KMS-11 (cell line): ENCODE results near the gene ZNF79.
A peak's percentile ranks its signal among the peaks of the same experiment; 100 is the strongest.

Experiments
- H2AFZ ChIP-seq: fragments of 200-600 bp; sonication (generic); 2 replicates; pipeline ENCODE4 v1.6.1; 2016; ENCODE audit warnings: antibody characterized with exemption, mixed run types, low read depth
- H3K27ac ChIP-seq: fragments of 200-600 bp; sonication (generic); 2 replicates; pipeline ENCODE4 v1.6.1; 2016; ENCODE audit warnings: mild to moderate bottlenecking, mixed run types
- H3K27me3 ChIP-seq: fragments of 200-600 bp; sonication (generic); 2 replicates; pipeline ENCODE4 v1.6.1; 2017; ENCODE audit warnings: mild to moderate bottlenecking, low read depth, mixed run types, moderate library complexity; ENCODE audit not compliant: insufficient read depth
- H3K36me3 ChIP-seq: fragments of 200-600 bp; sonication (generic); 2 replicates; pipeline ENCODE4 v1.6.1; 2017; ENCODE audit warnings: mild to moderate bottlenecking, mixed run types; ENCODE audit not compliant: insufficient read depth
- H3K4me1 ChIP-seq: fragments of 200-600 bp; sonication (generic); 2 replicates; pipeline ENCODE4 v1.6.1; 2016; ENCODE audit warnings: mild to moderate bottlenecking, low read depth, mixed run types; ENCODE audit not compliant: poor library complexity, severe bottlenecking
- H3K4me2 ChIP-seq: fragments of 200-600 bp; sonication (generic); 2 replicates; pipeline ENCODE4 v1.7.0; 2016; ENCODE audit warnings: mild to moderate bottlenecking, mixed run types
- H3K4me3 ChIP-seq: fragments of 200-600 bp; sonication (generic); IDR thresholded peaks from 2 replicates; pipeline ENCODE4 v1.6.1; 2017; ENCODE audit warnings: low read depth, low read length, mixed read lengths; ENCODE audit not compliant: insufficient read depth
- H3K79me2 ChIP-seq: fragments of 200-600 bp; sonication (generic); 2 replicates; pipeline ENCODE4 v1.6.1; 2016; ENCODE audit warnings: low read depth, mixed run types; ENCODE audit not compliant: insufficient read depth
- H3K9ac ChIP-seq: fragments of 200-600 bp; sonication (generic); 2 replicates; pipeline ENCODE4 v1.6.1; 2016; ENCODE audit warnings: mild to moderate bottlenecking, mixed run types
- H4K20me1 ChIP-seq: fragments of 200-600 bp; sonication (generic); 2 replicates; pipeline ENCODE4 v1.6.1; 2016; ENCODE audit warnings: mild to moderate bottlenecking, mixed run types; ENCODE audit not compliant: insufficient read depth
- CTCF ChIP-seq: fragments of 200-600 bp; sonication (generic); conservative IDR thresholded peaks from 2 replicates; pipeline ENCODE4 v1.6.1; 2017; ENCODE audit warnings: low read depth, mild to moderate bottlenecking, antibody characterized with exemption, low read length, moderate library complexity, mixed read lengths

The ZNF79 gene

GRCh38 chr9:127384901-127385300, 39.3 kb upstream of the ZNF79 start:
- peak overlapping the region; percentile 71 for H3K4me2 ChIP-seq
- no peaks in the 10 kb centered on the region for H3K36me3 ChIP-seq
- no peaks in the 10 kb centered on the region for H4K20me1 ChIP-seq
- no peak overlapping the region for H3K4me3 ChIP-seq
- no peaks in the 10 kb centered on the region for H3K79me2 ChIP-seq
- no peaks in the 10 kb centered on the region for H3K27me3 ChIP-seq
- TF ChIP-seq CTCF, result peak; percentile 27; the same call in 1 of the 2 replicates
- H3K27ac ChIP-seq, result peak overlapping the region; percentile 100
- H3K9ac ChIP-seq, result peak overlapping the region; percentile 36; the same call in 1 of the 2 replicates
- peaks cover 76% of the 10 kb centered on the region for H3K4me1 ChIP-seq
- peak overlapping the region; percentile 55 for H2AFZ ChIP-seq

- no peaks in the 10 kb centered on the region for H3K79me2 ChIP-seq
- H3K4me3 ChIP-seq, result no peak overlapping the region
- H3K27ac ChIP-seq, result peak overlapping the region; percentile 100
- H4K20me1 ChIP-seq, result no peaks in the 10 kb centered on the region
- no peak overlapping the region for H2AFZ ChIP-seq
- no peaks in the 10 kb centered on the region for H3K36me3 ChIP-seq
- H3K27me3 ChIP-seq, result no peaks in the 10 kb centered on the region
- no peak for TF ChIP-seq CTCF
- peak overlapping the region; percentile 71 for H3K4me2 ChIP-seq
- peaks cover 81% of the 10 kb centered on the region for H3K4me1 ChIP-seq
- 0 out of 2 replicates have a peak overlapping the region, but pooled peaks have one; percentile 36 for H3K9ac ChIP-seq
Observed at GRCh38 chr9:127386249-127386648, 37.9 kb upstream of the ZNF79 start.

- Histone ChIP-seq H3K36me3 (no peaks in the 10 kb centered on the region), H3K27ac (peak overlapping the region; percentile 100; the same call in 1 of the 2 replicates), H4K20me1 (no peaks in the 10 kb centered on the region), H3K4me3 (no peak overlapping the region), H3K4me1 (peaks cover 87% of the 10 kb centered on the region), H3K4me2 (peak overlapping the region; percentile 71; the same call in 1 of the 2 replicates), H3K79me2 (no peaks in the 10 kb centered on the region), H2AFZ (no peak overlapping the region), H3K9ac (no peak overlapping the region), H3K27me3 (no peaks in the 10 kb centered on the region)
- no peak for TF ChIP-seq CTCF
Observed at GRCh38 chr9:127386981-127387380, 37.2 kb upstream of the ZNF79 start.

- Histone ChIP-seq H4K20me1 (no peaks in the 10 kb centered on the region), H3K9ac (peak overlapping the region; percentile 84), H3K36me3 (no peaks in the 10 kb centered on the region), H3K4me3 (no peak overlapping the region), H3K4me1 (peaks cover 97% of the 10 kb centered on the region), H2AFZ (peak overlapping the region; percentile 38; the same call in 1 of the 2 replicates), H3K27me3 (no peaks in the 10 kb centered on the region), H3K27ac (peak overlapping the region; percentile 100), H3K4me2 (peak overlapping the region; percentile 89), H3K79me2 (no peaks in the 10 kb centered on the region)
- TF ChIP-seq CTCF, result no peak
Observed at GRCh38 chr9:127388037-127388855, 35.9 kb upstream of the ZNF79 start.
